ENCODE data around the gene SPEG.

The SPEG gene

DNA sequence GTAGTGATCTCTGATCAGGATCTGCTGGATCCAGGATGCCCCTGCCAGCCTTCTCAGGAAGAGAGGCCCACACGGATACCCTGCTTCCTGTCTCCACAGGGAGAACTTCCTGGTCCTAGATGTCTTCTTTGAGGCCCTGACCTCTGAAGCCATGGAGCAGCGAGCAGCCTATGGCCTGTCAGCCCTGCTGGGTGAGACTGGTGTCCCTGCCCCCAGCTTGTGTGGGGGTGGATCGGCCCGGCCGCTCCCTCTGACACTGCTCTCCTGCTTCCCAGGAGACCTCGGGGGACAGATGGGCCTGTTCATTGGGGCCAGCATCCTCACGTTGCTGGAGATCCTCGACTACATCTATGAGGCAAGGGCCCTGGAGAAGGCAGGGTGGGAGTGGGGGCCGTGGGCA is 102.3 kb downstream of the SPEG start:
- TF ChIP-seq CTCF (IDR thresholded peaks at IDR 0.05; ENCODE audit: extremely low read depth, missing control alignments) = no peak
- DNase-seq (ENCODE audit: low spot score) = no peak

GRCh38 chr2:219537657-219538488 is 103.2 kb downstream of the SPEG start:
- TF ChIP-seq CTCF (IDR thresholded peaks at IDR 0.05; ENCODE audit: extremely low read depth, missing control alignments) = no peak
- DNase-seq (ENCODE audit: low spot score) = no peak

DNA sequence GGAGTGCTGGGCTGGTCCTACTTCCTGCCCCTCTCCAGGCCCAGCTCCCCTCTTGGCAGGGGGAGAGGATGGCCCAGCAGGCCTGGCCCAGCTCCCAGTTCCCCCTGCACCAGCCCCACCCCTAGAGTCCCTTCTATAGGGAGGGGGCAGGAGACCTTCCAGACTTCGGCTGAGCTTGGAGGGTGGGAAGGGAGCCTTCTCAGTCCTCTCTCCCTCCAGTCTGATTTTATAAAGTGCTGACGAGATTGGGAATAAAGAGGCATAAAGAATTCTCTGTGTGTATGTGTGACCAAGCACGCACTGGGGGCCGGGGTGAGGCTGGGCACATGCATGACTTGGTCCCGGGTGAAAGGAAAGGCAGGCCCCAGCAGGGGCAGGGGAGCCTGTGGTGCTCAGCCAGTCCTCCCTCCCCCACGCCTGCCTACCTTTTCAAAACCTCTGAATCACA is 103.9 kb downstream of the SPEG start:
- DNase-seq (ENCODE audit: low spot score) = no peak
- no peak for TF ChIP-seq CTCF (IDR thresholded peaks at IDR 0.05; ENCODE audit: extremely low read depth, missing control alignments)

DNA sequence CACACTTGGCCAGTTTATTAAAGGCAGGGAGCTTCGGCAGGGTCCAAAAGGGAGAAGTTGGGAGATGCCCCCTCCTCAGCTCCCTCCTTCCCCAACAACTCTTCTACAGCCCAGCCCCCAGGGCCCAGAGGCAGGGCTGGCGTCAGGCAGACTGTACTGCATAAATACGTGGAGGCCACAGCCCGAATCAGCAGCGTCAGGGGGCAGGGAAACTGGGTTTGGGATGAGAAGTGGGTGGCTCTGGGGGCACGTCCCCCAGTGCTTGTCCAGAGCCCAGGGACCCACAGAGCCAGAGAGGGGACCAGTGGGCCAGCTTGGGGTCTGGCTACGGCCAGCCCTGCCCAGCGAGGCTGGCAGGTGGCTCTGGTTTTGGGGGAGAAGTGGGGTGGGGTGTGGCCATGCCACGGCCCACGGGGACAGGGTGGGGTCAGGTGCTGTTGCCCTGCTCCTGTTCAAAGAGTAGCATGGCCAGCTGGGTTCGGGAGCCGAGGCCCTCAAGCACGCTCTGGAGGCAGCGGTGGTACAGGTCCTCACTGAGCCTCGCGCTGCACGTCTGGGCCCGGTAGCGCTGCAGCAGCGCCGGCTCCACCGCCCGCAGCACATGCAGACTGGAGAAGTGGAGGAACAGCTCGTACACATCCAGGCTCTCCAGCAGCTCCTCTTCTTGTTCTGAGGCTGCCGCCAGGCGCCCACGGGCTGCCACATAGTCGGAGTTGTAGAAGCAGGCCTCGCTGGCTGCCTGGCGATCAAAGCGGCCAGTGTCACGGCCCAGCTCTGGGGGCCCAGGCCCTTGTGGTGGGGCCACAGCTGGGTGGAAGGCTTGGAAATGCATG is 104.5 kb downstream of the SPEG start:
- TF ChIP-seq CTCF (IDR thresholded peaks at IDR 0.05; ENCODE audit: extremely low read depth, missing control alignments) = no peak
- DNase-seq (ENCODE audit: low spot score) = no peak

GRCh38 chr2:219539926-219540678 is 105.5 kb downstream of the SPEG start:
- no peak for TF ChIP-seq CTCF (IDR thresholded peaks at IDR 0.05; ENCODE audit: extremely low read depth, missing control alignments)
- no peak for DNase-seq (ENCODE audit: low spot score)

- DNase-seq (ENCODE audit: low spot score) = no peak
- no peak for TF ChIP-seq CTCF (IDR thresholded peaks at IDR 0.05; ENCODE audit: extremely low read depth, missing control alignments)
Observed at GRCh38 chr2:219540784-219541504, 106.3 kb downstream of the SPEG start.

Data from GM20000 (cell line).